Endothelial cell of hepatic sinusoid (primary cell): ENCODE results near the gene FN3K.

ENCODE experiments used
- in situ Hi-C: cut with HindIII; loops from 2 replicates; pipeline ENCODE4 v1.10.0; 2017; ENCODE audit warnings: low sequenced_read_pairs

The FN3K gene

GRCh38 chr17:82703036-82703745, 32.2 kb upstream of the FN3K start:
- in situ Hi-C loops = no loop called here

GRCh38 chr17:82703935-82704865, 31.2 kb upstream of the FN3K start:
- in situ Hi-C loops = no loop called here

- in situ Hi-C loops = no loop called here
Measured at GRCh38 chr17:82704886-82705285, 30.5 kb upstream of the FN3K start.

GRCh38 chr17:82705756-82706155, 29.7 kb upstream of the FN3K start:
- in situ Hi-C loops = no loop called here

GRCh38 chr17:82709024-82709675, 26.3 kb upstream of the FN3K start:
- in situ Hi-C loops = no loop called here

- in situ Hi-C loops = no loop called here
Measured at GRCh38 chr17:82709676-82710498, 25.5 kb upstream of the FN3K start.

- in situ Hi-C loops = no loop called here
Measured at GRCh38 chr17:82710499-82711232, 24.7 kb upstream of the FN3K start.

- in situ Hi-C loops = no loop called here
Measured at GRCh38 chr17:82713071-82713723, 22.2 kb upstream of the FN3K start.

- in situ Hi-C loops = no loop called here
Measured at GRCh38 chr17:82716203-82717010, 19.0 kb upstream of the FN3K start, which contains the start of gene FN3KRP. FN3KRP (plus strand) TSS chr17:82716706; CDS start chr17:82716756, 50 bp downstream.

GRCh38 chr17:82718986-82719685, 16.3 kb upstream of the FN3K start:
- in situ Hi-C loops = no loop called here

- in situ Hi-C loops = no loop called here
Measured at GRCh38 chr17:82720204-82720603, 15.2 kb upstream of the FN3K start.

- in situ Hi-C loops = no loop called here
Measured at GRCh38 chr17:82722341-82723013, 12.9 kb upstream of the FN3K start.

- in situ Hi-C loops = no loop called here
Measured at GRCh38 chr17:82723169-82723807, 12.1 kb upstream of the FN3K start.

GRCh38 chr17:82726427-82726826, 9.0 kb upstream of the FN3K start:
- in situ Hi-C loops = no loop called here

GRCh38 chr17:82729479-82730260, 5.7 kb upstream of the FN3K start:
- in situ Hi-C loops = no loop called here

GRCh38 chr17:82732118-82732743, 3.2 kb upstream of the FN3K start:
- in situ Hi-C loops = no loop called here
